OCI-LY7 (cell line): ENCODE measurements around the gene MAPK8IP2. TPM values are rescaled to one million over a fixed set of nuclear protein-coding genes. Genes with fewer than 3 reads are reported as not detected.

Experiments used
- BruUV-seq: library from RNA; stranded (reverse); fragments of 400-500 nt; replicated peaks from 2 replicates; lab custom pipeline; 2021; lab: Mats Ljungman, UMichigan
- CTCF ChIA-PET: fragments of 300-600 bp; sonication (Branson Sonifier 250); formaldehyde crosslinking; loops from one replicate; lab custom pipeline; 2022; ENCODE audit warnings: antibody characterized with exemption; ENCODE audit not compliant: unreplicated experiment; lab: Charles Lee
- POLR2A ChIA-PET: fragments of 300-600 bp; sonication (Branson Sonifier 250); formaldehyde crosslinking; loops from one replicate; lab custom pipeline; 2022; ENCODE audit warnings: antibody characterized with exemption; lab: Charles Lee
- DNase-seq: peaks from one replicate; pipeline ENCODE4 v3.0.0-alpha.2; 2015; ENCODE audit warnings: low spot score
- H2AFZ ChIP-seq: fragments of 200-600 bp; sonication (generic), shearing (Covaris generic); 2 replicates; pipeline ENCODE4 v1.6.1; 2014; ENCODE audit warnings: mild to moderate bottlenecking, antibody characterized with exemption, low read length, moderate library complexity
- H3K27ac ChIP-seq: fragments of 200-600 bp; sonication (generic); 2 replicates; pipeline ENCODE4 v1.5.1; 2014; ENCODE audit warnings: mixed run types, low read depth, mild to moderate bottlenecking, moderate library complexity, low read length, inconsistent platforms; ENCODE audit not compliant: poor library complexity, severe bottlenecking
- H3K36me3 ChIP-seq: fragments of 200-600 bp; sonication (generic); 2 replicates; pipeline ENCODE4 v1.6.1; 2014; ENCODE audit warnings: mild to moderate bottlenecking, antibody characterized with exemption, low read length, moderate library complexity, mixed read lengths; ENCODE audit not compliant: insufficient read depth
- H3K4me1 ChIP-seq: fragments of 200-600 bp; sonication (generic); 2 replicates; pipeline ENCODE4 v1.5.1; 2014; ENCODE audit warnings: mild to moderate bottlenecking, low read length; ENCODE audit not compliant: insufficient read depth, poor library complexity, severe bottlenecking
- H3K4me2 ChIP-seq: fragments of 200-600 bp; sonication (generic); 2 replicates; pipeline ENCODE4 v1.6.1; 2014; ENCODE audit warnings: mild to moderate bottlenecking, low read length
- H3K4me3 ChIP-seq: fragments of 200-600 bp; sonication (generic); 2 replicates; pipeline ENCODE4 v1.5.1; 2014; ENCODE audit warnings: mild to moderate bottlenecking, low read depth, low read length; ENCODE audit not compliant: poor library complexity, severe bottlenecking
- H3K79me2 ChIP-seq: fragments of 200-600 bp; sonication (generic); 2 replicates; pipeline ENCODE4 v1.6.1; 2016; ENCODE audit warnings: low read depth, mild to moderate bottlenecking, low read length, moderate library complexity, mixed read lengths; ENCODE audit not compliant: insufficient read depth
- H3K9me2 ChIP-seq: fragments of 200-600 bp; sonication (generic); 2 replicates; pipeline ENCODE4 v1.6.1; 2016; ENCODE audit warnings: mild to moderate bottlenecking, low read length, mixed read lengths; ENCODE audit not compliant: insufficient read depth
- H3K9me3 ChIP-seq: fragments of 200-600 bp; sonication (generic); 2 replicates; pipeline ENCODE4 v1.6.1; 2014; ENCODE audit warnings: mild to moderate bottlenecking, mixed run types, low read length, mixed read lengths
- H4K20me1 ChIP-seq: fragments of 200-600 bp; sonication (generic); 2 replicates; pipeline ENCODE4 v1.6.1; 2014; ENCODE audit warnings: mild to moderate bottlenecking, antibody characterized with exemption, low read length, moderate library complexity, mixed read lengths; ENCODE audit not compliant: insufficient read depth
- EZH2phosphoT487 ChIP-seq: fragments of 200-600 bp; sonication (generic); IDR thresholded peaks from 2 replicates; pipeline ENCODE4 v1.6.1; 2018; ENCODE audit warnings: low read depth, borderline replicate concordance, mild to moderate bottlenecking, mixed run types, antibody characterized with exemption, low read length, moderate library complexity, mixed read lengths
- intact Hi-C: fragments of 100-400 bp; cut with micrococcal nuclease; formaldehyde crosslinking; loops from one replicate; pipeline ENCODE4 v1.10.0; 2022; ENCODE audit not compliant: unreplicated experiment
- total RNA-seq, 2 experiments: library from RNA; depleted of rRNA in 1 of 2; stranded (reverse); fragments of >200 nt in 1 of 2; shearing (Covaris generic) in 1 of 2; gene quantifications; 2 replicates each; pipeline ENCODE4 v1.2.3, GENCODE V29; 2014 to 2022
- TF ChIP-seq, protein P1 (sequence below): fragments of 200-600 bp; sonication (generic); conservative IDR thresholded peaks from 2 replicates; pipeline ENCODE4 v1.5.1; 2014; ENCODE audit warnings: mild to moderate bottlenecking, antibody characterized with exemption, low read length, moderate library complexity, mixed read lengths

The MAPK8IP2 gene
- total RNA-seq, 2 experiments from 2014 or later = 0.54 to 2.2 TPM

- Histone ChIP-seq H3K36me3 (peaks cover 92% of the 10 kb centered on the region), H2AFZ (no peak overlapping the region)
These were observed 26.9 kb upstream of the MAPK8IP2 start for GRCh38 chr22:50573491-50574382.

GRCh38 chr22:50574383-50574755, 26.2 kb upstream of the MAPK8IP2 start:
- no peak overlapping the region for H3K4me2 ChIP-seq
- H2AFZ ChIP-seq = no peak overlapping the region
- H3K4me3 ChIP-seq = no peak overlapping the region
- H4K20me1 ChIP-seq = no peaks in the 10 kb centered on the region
- POLR2A ChIA-PET = interaction anchor here (1.6 kb wide), 1 partner anchor 9 kb away, joined by 7 read pairs; no protein-coding TSS in a partner anchor
- H3K79me2 ChIP-seq = no peaks in the 10 kb centered on the region
- no peak for DNase-seq
- intact Hi-C loops = no loop called here
- no peak overlapping the region for H3K27ac ChIP-seq
- no peaks in the 10 kb centered on the region for H3K9me2 ChIP-seq
- H3K4me1 ChIP-seq = peaks cover 24% of the 10 kb centered on the region
- no TSS peak for BruUV-seq
- CTCF ChIA-PET = no interaction called here
- TF ChIP-seq EZH2phosphoT487 = no peak
- TF ChIP-seq, protein P1, sequence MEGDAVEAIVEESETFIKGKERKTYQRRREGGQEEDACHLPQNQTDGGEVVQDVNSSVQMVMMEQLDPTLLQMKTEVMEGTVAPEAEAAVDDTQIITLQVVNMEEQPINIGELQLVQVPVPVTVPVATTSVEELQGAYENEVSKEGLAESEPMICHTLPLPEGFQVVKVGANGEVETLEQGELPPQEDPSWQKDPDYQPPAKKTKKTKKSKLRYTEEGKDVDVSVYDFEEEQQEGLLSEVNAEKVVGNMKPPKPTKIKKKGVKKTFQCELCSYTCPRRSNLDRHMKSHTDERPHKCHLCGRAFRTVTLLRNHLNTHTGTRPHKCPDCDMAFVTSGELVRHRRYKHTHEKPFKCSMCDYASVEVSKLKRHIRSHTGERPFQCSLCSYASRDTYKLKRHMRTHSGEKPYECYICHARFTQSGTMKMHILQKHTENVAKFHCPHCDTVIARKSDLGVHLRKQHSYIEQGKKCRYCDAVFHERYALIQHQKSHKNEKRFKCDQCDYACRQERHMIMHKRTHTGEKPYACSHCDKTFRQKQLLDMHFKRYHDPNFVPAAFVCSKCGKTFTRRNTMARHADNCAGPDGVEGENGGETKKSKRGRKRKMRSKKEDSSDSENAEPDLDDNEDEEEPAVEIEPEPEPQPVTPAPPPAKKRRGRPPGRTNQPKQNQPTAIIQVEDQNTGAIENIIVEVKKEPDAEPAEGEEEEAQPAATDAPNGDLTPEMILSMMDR = no peak
- no peaks in the 10 kb centered on the region for H3K9me3 ChIP-seq
- peaks cover 92% of the 10 kb centered on the region for H3K36me3 ChIP-seq

More at GRCh38 chr22:50573491-50574382, 26.9 kb upstream of the MAPK8IP2 start:
- no peak for DNase-seq
- Histone ChIP-seq H3K27ac (no peak overlapping the region), H3K4me3 (no peak overlapping the region), H3K9me3 (no peaks in the 10 kb centered on the region), H3K9me2 (no peaks in the 10 kb centered on the region), H3K4me2 (no peak overlapping the region), H3K4me1 (peaks cover 26% of the 10 kb centered on the region), H3K79me2 (no peaks in the 10 kb centered on the region), H4K20me1 (no peaks in the 10 kb centered on the region)
- no peak for TF ChIP-seq EZH2phosphoT487
- TF ChIP-seq, protein P1 = no peak
- ChIA-PET CTCF (no interaction called here), POLR2A (interaction anchor here (1.6 kb wide), 1 partner anchor 8 kb away, joined by 7 read pairs; no protein-coding TSS in a partner anchor)
- intact Hi-C loops = no loop called here
- no TSS peak for BruUV-seq
